DND-41 (cell line): Measurements from ENCODE around the gene PHOX2A.
"Not testable (repeated sequence)": the region's sequence is repeated elsewhere in the genome, so short reads cannot be mapped to it uniquely, and the experiment has no call there.

Experiments used
- ATAC-seq: fragments of 200-7000 bp; cut with Tn5 transposase; 3 replicates; pipeline ENCODE4 v1.9.1; 2021; ENCODE audit warnings: low read depth; ENCODE audit not compliant: insufficient read depth
- DNase-seq: peaks from one replicate; pipeline ENCODE4 v3.0.0-alpha.2; 2020
- H2AFZ ChIP-seq: 2 replicates; pipeline ENCODE4 v1.6.0; 2012; ENCODE audit warnings: low read depth, low read length
- H3K27ac ChIP-seq: 2 replicates; pipeline ENCODE4 v1.5.1; 2012; ENCODE audit warnings: low read length, inconsistent platforms
- H3K27me3 ChIP-seq: fragments of 200-600 bp; sonication (generic); 2 replicates; pipeline ENCODE4 v1.6.0; 2012; ENCODE audit warnings: low read length, mild to moderate bottlenecking, inconsistent platforms; ENCODE audit not compliant: insufficient read depth, poor library complexity
- H3K36me3 ChIP-seq: 2 replicates; pipeline ENCODE4 v1.5.1; 2012; ENCODE audit warnings: low read length, inconsistent platforms; ENCODE audit not compliant: insufficient read depth
- H3K4me1 ChIP-seq: 2 replicates; pipeline ENCODE4 v1.5.1; 2012; ENCODE audit warnings: mild to moderate bottlenecking, low read length; ENCODE audit not compliant: insufficient read depth
- H3K4me2 ChIP-seq: 2 replicates; pipeline ENCODE4 v1.6.0; 2012; ENCODE audit warnings: mild to moderate bottlenecking, moderate library complexity, low read length, inconsistent platforms; ENCODE audit not compliant: insufficient read depth
- H3K4me3 ChIP-seq, 2 experiments: fragments of 200-600 bp in 1 of 2; shearing (Covaris generic) in 1 of 2; 2 replicates each; pipeline ENCODE4 v1.5.1; 2012 to 2016; ENCODE audit warnings: inconsistent platforms in 2 of 2, low read length in 2 of 2, mild to moderate bottlenecking in 2 of 2, low read depth in 1 of 2, moderate library complexity in 1 of 2
- H3K79me2 ChIP-seq: 2 replicates; pipeline ENCODE4 v1.6.0; 2012; ENCODE audit warnings: low read length, inconsistent platforms; ENCODE audit not compliant: insufficient read depth
- H3K9ac ChIP-seq: 2 replicates; pipeline ENCODE4 v1.6.0; 2012; ENCODE audit warnings: low read depth, mild to moderate bottlenecking, inconsistent platforms, low read length, moderate library complexity
- H3K9me3 ChIP-seq: 2 replicates; pipeline ENCODE4 v1.5.1; 2012; ENCODE audit warnings: low read length, moderate library complexity, mild to moderate bottlenecking, inconsistent platforms; ENCODE audit not compliant: insufficient read depth, severe bottlenecking
- H4K20me1 ChIP-seq: 2 replicates; pipeline ENCODE4 v1.6.0; 2012; ENCODE audit warnings: low read length; ENCODE audit not compliant: insufficient read depth
- CTCF ChIP-seq: IDR thresholded peaks from 2 replicates; pipeline ENCODE4 v1.5.1; 2012; ENCODE audit warnings: borderline replicate concordance, low read length, moderate library complexity, mild to moderate bottlenecking; ENCODE audit not compliant: poor library complexity, severe bottlenecking; ENCODE audit errors: extremely low read depth
- EZH2 ChIP-seq: IDR thresholded peaks from 3 replicates; pipeline ENCODE4 v1.6.1; 2012; ENCODE audit warnings: borderline replicate concordance, low read depth, mild to moderate bottlenecking, moderate library complexity, low read length, inconsistent platforms; ENCODE audit not compliant: severe bottlenecking

PHOX2A gene

GRCh38 chr11:72203163-72203562 is 40.8 kb downstream of the PHOX2A start:
- ATAC-seq (no peak), DNase-seq (no peak)
- H3K4me2 ChIP-seq = no peak overlapping the region
- H3K9me3 ChIP-seq = no peaks in the 10 kb centered on the region
- no peak overlapping the region for H3K27ac ChIP-seq
- no peak overlapping the region for H3K9ac ChIP-seq
- H4K20me1 ChIP-seq = no peaks in the 10 kb centered on the region
- no peaks in the 10 kb centered on the region for H3K79me2 ChIP-seq
- no peak overlapping the region for H3K4me3 ChIP-seq
- no peaks in the 10 kb centered on the region for H3K4me1 ChIP-seq
- no peaks in the 10 kb centered on the region for H3K36me3 ChIP-seq
- TF ChIP-seq CTCF (no peak), EZH2 (no peak)
- H3K27me3 ChIP-seq = no peaks in the 10 kb centered on the region
- H2AFZ ChIP-seq = no peak overlapping the region

- no peaks in the 10 kb centered on the region for H3K36me3 ChIP-seq
- TF ChIP-seq CTCF = no peak
- no peak for TF ChIP-seq EZH2
- H3K9me3 ChIP-seq = no peaks in the 10 kb centered on the region
- H3K4me1 ChIP-seq = no peaks in the 10 kb centered on the region
- H3K4me3 ChIP-seq = no peak overlapping the region
- H3K27ac ChIP-seq = no peak overlapping the region
- no peaks in the 10 kb centered on the region for H3K79me2 ChIP-seq
- no peak overlapping the region for H2AFZ ChIP-seq
- no peak overlapping the region for H3K4me2 ChIP-seq
- H4K20me1 ChIP-seq = no peaks in the 10 kb centered on the region
- no peaks in the 10 kb centered on the region for H3K27me3 ChIP-seq
- H3K9ac ChIP-seq = no peak overlapping the region
- DNase-seq (no peak), ATAC-seq (no peak)
Observed at GRCh38 chr11:72202571-72202970, 41.4 kb downstream of the PHOX2A start.

- ATAC-seq, H4K20me1 ChIP-seq: not testable (repeated sequence)
Observed at GRCh38 chr11:72201445-72201844, 42.5 kb downstream of the PHOX2A start.

GRCh38 chr11:72195518-72196270 is 48.3 kb downstream of the PHOX2A start:
- H3K4me1 ChIP-seq = no peaks in the 10 kb centered on the region
- no peak for DNase-seq
- no peak for ATAC-seq
- no peak overlapping the region for H3K4me3 ChIP-seq
- no peaks in the 10 kb centered on the region for H4K20me1 ChIP-seq
- H3K27me3 ChIP-seq = no peaks in the 10 kb centered on the region
- TF ChIP-seq CTCF (no peak), EZH2 (no peak)
- no peak overlapping the region for H3K27ac ChIP-seq
- H3K36me3 ChIP-seq = no peaks in the 10 kb centered on the region
- H2AFZ ChIP-seq = no peak overlapping the region
- H3K9ac ChIP-seq = no peak overlapping the region
- H3K9me3 ChIP-seq = no peaks in the 10 kb centered on the region
- H3K79me2 ChIP-seq = no peaks in the 10 kb centered on the region
- no peak overlapping the region for H3K4me2 ChIP-seq

More at GRCh38 chr11:72201445-72201844, 42.5 kb downstream of the PHOX2A start:
- not testable (repeated sequence) for H3K79me2 ChIP-seq, H3K4me3 ChIP-seq, H3K36me3 ChIP-seq, H3K4me2 ChIP-seq, H3K27me3 ChIP-seq, H3K27ac ChIP-seq, H2AFZ ChIP-seq, H3K9ac ChIP-seq, H3K9me3 ChIP-seq, H3K4me1 ChIP-seq, DNase-seq
